ENCODE measurements around the gene PCSK6.

DNA sequence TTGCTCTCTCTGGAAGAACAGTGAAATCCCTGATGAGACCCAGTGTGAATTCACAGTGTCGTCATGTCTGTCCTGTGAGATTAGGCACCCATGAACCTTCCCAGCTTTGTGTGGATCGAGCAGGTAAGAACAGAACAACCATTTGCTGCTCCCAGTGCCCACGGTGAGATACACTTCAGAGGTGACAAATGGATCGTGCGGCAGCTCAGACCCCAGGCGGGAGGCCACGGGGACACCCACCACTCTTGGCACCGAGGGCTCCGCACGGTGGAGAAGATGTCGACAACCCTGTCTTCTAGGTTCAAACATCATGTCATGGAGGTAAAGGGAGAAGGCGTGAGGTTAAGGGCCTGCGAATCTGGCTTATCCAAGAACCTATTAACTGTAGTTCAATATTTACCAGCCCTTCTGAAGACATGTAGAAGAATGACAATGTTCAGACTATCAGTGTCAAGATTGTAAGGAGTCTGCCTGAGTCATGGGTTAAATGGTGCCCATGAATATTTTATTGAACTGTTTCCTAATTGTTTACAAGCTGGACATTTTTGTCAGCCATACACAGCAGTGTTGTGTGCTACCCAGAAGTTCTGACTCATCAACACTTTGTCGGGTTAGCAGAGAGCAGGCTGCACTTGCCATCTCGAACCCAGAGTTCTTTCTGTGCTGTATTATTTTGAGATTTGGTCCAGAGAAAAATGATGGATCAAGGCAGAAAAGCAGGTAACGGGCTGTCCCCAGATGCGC is 15.5 kb upstream of the PCSK6 start:
- TF ChIP-seq, protein P1, sequence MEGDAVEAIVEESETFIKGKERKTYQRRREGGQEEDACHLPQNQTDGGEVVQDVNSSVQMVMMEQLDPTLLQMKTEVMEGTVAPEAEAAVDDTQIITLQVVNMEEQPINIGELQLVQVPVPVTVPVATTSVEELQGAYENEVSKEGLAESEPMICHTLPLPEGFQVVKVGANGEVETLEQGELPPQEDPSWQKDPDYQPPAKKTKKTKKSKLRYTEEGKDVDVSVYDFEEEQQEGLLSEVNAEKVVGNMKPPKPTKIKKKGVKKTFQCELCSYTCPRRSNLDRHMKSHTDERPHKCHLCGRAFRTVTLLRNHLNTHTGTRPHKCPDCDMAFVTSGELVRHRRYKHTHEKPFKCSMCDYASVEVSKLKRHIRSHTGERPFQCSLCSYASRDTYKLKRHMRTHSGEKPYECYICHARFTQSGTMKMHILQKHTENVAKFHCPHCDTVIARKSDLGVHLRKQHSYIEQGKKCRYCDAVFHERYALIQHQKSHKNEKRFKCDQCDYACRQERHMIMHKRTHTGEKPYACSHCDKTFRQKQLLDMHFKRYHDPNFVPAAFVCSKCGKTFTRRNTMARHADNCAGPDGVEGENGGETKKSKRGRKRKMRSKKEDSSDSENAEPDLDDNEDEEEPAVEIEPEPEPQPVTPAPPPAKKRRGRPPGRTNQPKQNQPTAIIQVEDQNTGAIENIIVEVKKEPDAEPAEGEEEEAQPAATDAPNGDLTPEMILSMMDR (conservative IDR thresholded peaks at IDR 0.05; ENCODE audit: low read length), result no peak
- TF ChIP-seq EZH2phosphoT487 (IDR thresholded peaks at IDR 0.05; ENCODE audit: borderline replicate concordance), result no peak
